ENCODE measurements around the gene DPP6. TPM values are rescaled to one million over a fixed set of nuclear protein-coding genes. Genes with fewer than 3 reads are reported as not detected.

Gene DPP6
- total and polyA plus RNA-seq, 2 experiments from 2014 or later = 0.21 TPM; not detected in 1

DNA sequence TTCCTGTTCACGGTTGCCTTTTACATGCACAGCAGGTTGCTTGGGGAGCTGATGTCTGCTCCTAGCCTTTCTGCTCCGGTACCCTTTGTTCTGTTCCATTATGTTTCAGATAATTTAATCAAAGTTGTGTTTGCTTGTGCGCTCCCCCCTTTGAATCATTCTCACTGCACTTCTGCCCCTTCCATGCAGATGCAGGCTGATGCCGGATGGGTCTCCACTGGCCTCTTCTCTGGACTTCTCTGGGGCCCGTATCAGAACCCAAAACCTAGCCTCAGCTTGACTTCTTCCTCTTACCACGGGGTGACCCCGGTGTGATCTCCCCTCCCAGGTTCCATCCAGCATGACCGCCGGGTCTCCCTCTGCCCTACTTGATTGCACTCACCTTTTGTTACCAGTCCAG is 272.0 kb downstream of the DPP6 start:
- no peaks in the 10 kb centered on the region for H3K36me3 ChIP-seq
- H3K27ac ChIP-seq = no peak overlapping the region
- no peaks in the 10 kb centered on the region for H3K4me1 ChIP-seq (ENCODE audit: low read depth)
- no peaks in the 10 kb centered on the region for H3K27me3 ChIP-seq
- TF ChIP-seq, protein P1, sequence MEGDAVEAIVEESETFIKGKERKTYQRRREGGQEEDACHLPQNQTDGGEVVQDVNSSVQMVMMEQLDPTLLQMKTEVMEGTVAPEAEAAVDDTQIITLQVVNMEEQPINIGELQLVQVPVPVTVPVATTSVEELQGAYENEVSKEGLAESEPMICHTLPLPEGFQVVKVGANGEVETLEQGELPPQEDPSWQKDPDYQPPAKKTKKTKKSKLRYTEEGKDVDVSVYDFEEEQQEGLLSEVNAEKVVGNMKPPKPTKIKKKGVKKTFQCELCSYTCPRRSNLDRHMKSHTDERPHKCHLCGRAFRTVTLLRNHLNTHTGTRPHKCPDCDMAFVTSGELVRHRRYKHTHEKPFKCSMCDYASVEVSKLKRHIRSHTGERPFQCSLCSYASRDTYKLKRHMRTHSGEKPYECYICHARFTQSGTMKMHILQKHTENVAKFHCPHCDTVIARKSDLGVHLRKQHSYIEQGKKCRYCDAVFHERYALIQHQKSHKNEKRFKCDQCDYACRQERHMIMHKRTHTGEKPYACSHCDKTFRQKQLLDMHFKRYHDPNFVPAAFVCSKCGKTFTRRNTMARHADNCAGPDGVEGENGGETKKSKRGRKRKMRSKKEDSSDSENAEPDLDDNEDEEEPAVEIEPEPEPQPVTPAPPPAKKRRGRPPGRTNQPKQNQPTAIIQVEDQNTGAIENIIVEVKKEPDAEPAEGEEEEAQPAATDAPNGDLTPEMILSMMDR (IDR thresholded peaks at IDR 0.05; ENCODE audit: low read depth, low read length) = no peak
- no peak for DNase-seq (ENCODE audit: low read depth in 1 of 2, low spot score in 1 of 2)
- H3K9me3 ChIP-seq (ENCODE audit: low read depth) = no peaks in the 10 kb centered on the region
- no peak overlapping the region for H3K4me3 ChIP-seq

DNA sequence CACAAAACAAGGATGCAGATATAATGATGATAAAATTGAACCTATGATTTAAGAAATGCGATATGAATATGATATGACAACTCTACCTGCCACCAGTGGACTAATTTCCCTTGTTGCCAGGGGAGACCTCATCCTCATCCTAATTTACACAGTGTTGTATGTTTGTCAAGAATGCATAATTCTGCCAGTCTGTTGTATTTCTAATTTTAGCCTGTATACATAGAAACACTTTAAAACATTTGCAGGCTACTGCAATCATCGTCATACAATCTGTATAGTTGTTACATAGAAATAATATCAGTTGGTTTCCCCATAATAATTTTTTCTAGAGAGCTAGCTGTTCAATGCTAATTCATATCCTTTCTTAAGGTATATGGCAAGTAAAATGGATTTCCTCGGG is 274.2 kb downstream of the DPP6 start:
- Histone ChIP-seq H3K36me3 (no peaks in the 10 kb centered on the region), H3K4me1 (ENCODE audit: low read depth) (no peaks in the 10 kb centered on the region), H3K4me3 (no peak overlapping the region), H3K9me3 (ENCODE audit: low read depth) (no peaks in the 10 kb centered on the region), H3K27me3 (no peaks in the 10 kb centered on the region), H3K27ac (no peak overlapping the region)
- DNase-seq (ENCODE audit: low read depth in 1 of 2, low spot score in 1 of 2) = no peak
- TF ChIP-seq, protein P1 (IDR thresholded peaks at IDR 0.05; ENCODE audit: low read depth, low read length) = no peak

DNA sequence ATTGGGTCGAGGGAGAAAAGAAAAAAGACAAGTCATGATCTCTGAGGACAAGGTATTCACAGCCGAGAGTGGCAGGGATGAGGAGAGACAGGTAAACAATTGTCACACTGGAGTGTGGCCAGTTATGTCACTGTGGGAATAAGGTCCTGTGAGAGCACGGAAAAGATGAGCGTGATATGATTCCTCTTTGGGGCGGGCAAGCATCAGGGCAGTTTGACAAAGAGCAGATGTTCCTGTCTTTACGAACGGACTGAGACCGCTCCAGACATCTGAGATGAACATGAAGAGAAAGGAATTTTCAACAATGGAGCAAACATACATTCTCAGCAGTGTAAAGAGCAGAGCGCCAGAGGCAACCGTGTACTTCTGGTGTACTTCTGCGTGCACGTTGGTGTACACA is 278.1 kb downstream of the DPP6 start:
- TF ChIP-seq, protein P1 (IDR thresholded peaks at IDR 0.05; ENCODE audit: low read depth, low read length) = no peak

DNA sequence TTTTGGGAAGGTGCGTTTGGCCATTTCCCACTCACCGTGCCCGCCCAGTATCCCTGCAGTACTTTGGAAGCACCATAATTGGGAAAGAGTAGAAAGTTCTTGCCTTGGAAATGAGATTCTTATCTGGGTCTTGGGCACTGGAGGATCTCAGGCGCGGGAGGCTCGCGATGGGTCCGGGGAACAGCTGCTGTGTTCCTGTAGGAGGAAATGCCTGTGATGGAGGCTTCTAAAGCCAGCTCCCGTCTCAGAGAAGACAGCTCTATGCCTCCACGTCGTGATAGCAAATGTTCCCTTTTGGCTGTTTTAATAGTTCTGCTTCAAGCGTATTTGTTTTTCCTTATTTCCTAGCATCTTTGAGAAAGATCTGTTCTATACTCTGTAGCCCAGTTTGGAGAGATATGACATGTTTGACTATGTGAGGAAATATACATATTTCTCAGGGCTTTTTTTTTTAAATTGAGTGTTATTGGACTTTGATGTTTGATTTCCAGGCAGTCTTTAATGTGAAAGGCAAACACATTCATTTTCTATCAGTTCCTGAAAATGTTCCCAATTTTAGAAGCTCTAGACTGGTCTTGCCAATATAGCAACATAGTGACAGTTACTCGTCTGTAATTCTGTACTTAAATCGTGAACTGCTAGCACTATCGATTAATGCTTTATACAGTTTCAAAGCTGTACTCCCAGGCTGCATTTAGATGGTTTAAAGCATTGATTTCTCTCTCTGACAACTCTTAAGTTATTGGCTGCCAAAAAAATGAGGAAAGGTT is 280.8 kb downstream of the DPP6 start:
- no peaks in the 10 kb centered on the region for H3K27me3 ChIP-seq
- DNase-seq (ENCODE audit: low read depth in 1 of 2, low spot score in 1 of 2) = no peak
- TF ChIP-seq, protein P1 (IDR thresholded peaks at IDR 0.05; ENCODE audit: low read depth, low read length) = no peak
- no peaks in the 10 kb centered on the region for H3K9me3 ChIP-seq (ENCODE audit: low read depth)
- no peak overlapping the region for H3K27ac ChIP-seq
- H3K4me1 ChIP-seq (ENCODE audit: low read depth) = no peaks in the 10 kb centered on the region
- no peak overlapping the region for H3K4me3 ChIP-seq
- no peaks in the 10 kb centered on the region for H3K36me3 ChIP-seq

More for the DNA sequence above, 278.1 kb downstream of the DPP6 start:
- no peak for DNase-seq (ENCODE audit: low read depth in 1 of 2, low spot score in 1 of 2)
- H3K27ac ChIP-seq = no peak overlapping the region
- H3K4me1 ChIP-seq (ENCODE audit: low read depth) = no peaks in the 10 kb centered on the region
- H3K9me3 ChIP-seq (ENCODE audit: low read depth) = no peaks in the 10 kb centered on the region
- H3K36me3 ChIP-seq = no peaks in the 10 kb centered on the region
- H3K4me3 ChIP-seq = no peak overlapping the region
- no peaks in the 10 kb centered on the region for H3K27me3 ChIP-seq

DNA sequence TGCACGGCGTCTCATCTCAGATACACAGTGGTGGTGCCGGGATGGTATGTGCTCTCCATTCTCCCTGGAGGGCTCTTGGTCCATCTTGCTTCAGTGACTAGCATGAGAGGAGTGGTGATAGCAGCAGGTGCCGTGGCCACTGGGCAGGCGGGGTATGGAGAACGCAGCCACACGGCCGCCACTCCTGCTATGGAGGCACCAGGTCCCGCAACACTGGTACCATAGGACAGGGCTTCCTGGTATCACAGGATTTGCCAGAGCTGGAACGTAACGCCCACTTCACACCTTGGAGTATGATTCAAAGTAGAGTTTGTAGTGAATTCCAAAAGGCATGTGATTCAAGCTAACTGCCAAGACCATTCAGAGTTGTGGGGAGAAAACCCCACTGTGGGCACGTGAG is 284.1 kb downstream of the DPP6 start:
- DNase-seq (ENCODE audit: low read depth in 1 of 2, low spot score in 1 of 2) = no peak
- Histone ChIP-seq H3K27me3 (no peaks in the 10 kb centered on the region), H3K27ac (no peak overlapping the region), H3K9me3 (ENCODE audit: low read depth) (no peaks in the 10 kb centered on the region), H3K4me1 (ENCODE audit: low read depth) (no peaks in the 10 kb centered on the region), H3K36me3 (no peaks in the 10 kb centered on the region), H3K4me3 (no peak overlapping the region)
- TF ChIP-seq, protein P1 (IDR thresholded peaks at IDR 0.05; ENCODE audit: low read depth, low read length) = no peak

Data from cardiac muscle cell (in vitro differentiated cells and primary cell).